RWPE2 (cell line): ENCODE measurements around the gene TRAK2.

Experiments used
- ATAC-seq: fragments of 200-7000 bp; cut with Tn5 transposase; 3 replicates; pipeline ENCODE4 v1.9.1; 2021; ENCODE audit warnings: low read depth
- DNase-seq: peaks from one replicate; pipeline ENCODE4 v3.0.0-alpha.2; 2020; ENCODE audit warnings: low spot score
- H3K27ac ChIP-seq: fragments of 450-650 bp; 2 replicates; pipeline ENCODE4 v1.5.1; 2017; ENCODE audit warnings: mild to moderate bottlenecking; ENCODE audit not compliant: poor library complexity, severe bottlenecking
- H3K27me3 ChIP-seq: fragments of 250-450 bp; sonication (Bioruptor Pico); 2 replicates; pipeline ENCODE4 v1.5.1; 2021; ENCODE audit warnings: mild to moderate bottlenecking, moderate library complexity; ENCODE audit not compliant: insufficient read depth, poor library complexity, severe bottlenecking
- H3K36me3 ChIP-seq: fragments of 250-450 bp; sonication (Bioruptor Pico); 2 replicates; pipeline ENCODE4 v1.5.1; 2020; ENCODE audit warnings: low read depth, mild to moderate bottlenecking, moderate library complexity
- H3K4me1 ChIP-seq: fragments of 250-450 bp; sonication (Bioruptor Pico); 2 replicates; pipeline ENCODE4 v1.5.1; 2021; ENCODE audit warnings: mild to moderate bottlenecking, moderate library complexity; ENCODE audit not compliant: insufficient read depth, poor library complexity, severe bottlenecking
- H3K4me3 ChIP-seq: fragments of 250-450 bp; sonication (Bioruptor Pico); 2 replicates; pipeline ENCODE4 v1.5.1; 2021; ENCODE audit warnings: mild to moderate bottlenecking, moderate library complexity; ENCODE audit not compliant: severe bottlenecking
- H3K9me3 ChIP-seq: fragments of 250-450 bp; sonication (Bioruptor Pico); 2 replicates; pipeline ENCODE4 v1.5.1; 2021; ENCODE audit warnings: mild to moderate bottlenecking, moderate library complexity; ENCODE audit not compliant: severe bottlenecking
- CTCF ChIP-seq: fragments of 450-650 bp; IDR thresholded peaks from one replicate; pipeline ENCODE4 v1.5.1; 2017; ENCODE audit warnings: mild to moderate bottlenecking, moderate library complexity; ENCODE audit not compliant: poor library complexity, severe bottlenecking

Gene TRAK2

GRCh38 chr2:201419986-201420385 is 31.3 kb downstream of the TRAK2 start:
- Histone ChIP-seq H3K4me3 (no peak overlapping the region), H3K9me3 (no peaks in the 10 kb centered on the region), H3K36me3 (peaks cover 18% of the 10 kb centered on the region), H3K27ac (peak overlapping the region; percentile 33), H3K4me1 (peaks cover 16% of the 10 kb centered on the region), H3K27me3 (no peaks in the 10 kb centered on the region)
- ATAC-seq (no peak), DNase-seq (no peak)
- no peak for TF ChIP-seq CTCF

GRCh38 chr2:201419057-201419635 is 32.1 kb downstream of the TRAK2 start:
- Histone ChIP-seq H3K4me1 (peaks cover 19% of the 10 kb centered on the region), H3K9me3 (no peaks in the 10 kb centered on the region), H3K36me3 (peaks cover 18% of the 10 kb centered on the region), H3K4me3 (no peak overlapping the region), H3K27ac (peak overlapping the region; percentile 33), H3K27me3 (no peaks in the 10 kb centered on the region)
- no peak for DNase-seq
- ATAC-seq: peak; percentile 62; the same call in 2 of the 3 replicates
- TF ChIP-seq CTCF: peak; percentile 53

GRCh38 chr2:201415149-201415548 is 36.1 kb downstream of the TRAK2 start:
- no peak overlapping the region for H3K4me3 ChIP-seq
- peaks cover 18% of the 10 kb centered on the region for H3K36me3 ChIP-seq
- DNase-seq (no peak), ATAC-seq (no peak)
- H3K27me3 ChIP-seq: no peaks in the 10 kb centered on the region
- peaks cover 10% of the 10 kb centered on the region for H3K4me1 ChIP-seq
- no peak overlapping the region for H3K27ac ChIP-seq
- H3K9me3 ChIP-seq: no peaks in the 10 kb centered on the region
- no peak for TF ChIP-seq CTCF

GRCh38 chr2:201414099-201415023 is 36.9 kb downstream of the TRAK2 start:
- Histone ChIP-seq H3K9me3 (no peaks in the 10 kb centered on the region), H3K27ac (no peak overlapping the region), H3K4me3 (no peak overlapping the region), H3K27me3 (no peaks in the 10 kb centered on the region), H3K4me1 (peaks cover 6% of the 10 kb centered on the region), H3K36me3 (peaks cover 11% of the 10 kb centered on the region; the same call in 1 of the 2 replicates)
- ATAC-seq (no peak), DNase-seq (no peak)
- TF ChIP-seq CTCF: no peak
